Activated CD8-positive, alpha-beta memory T cell treated with anti-CD3 and anti-CD28 coated beads, Interleukin-2, amount 50 U/mL, for 1 hour (primary cell): ENCODE data around the gene HTR2B.
"Not testable (repeated sequence)": the region's sequence is repeated elsewhere in the genome, so short reads cannot be mapped to it uniquely, and the experiment has no call there.

ENCODE experiments used
- DNase-seq: peaks from one replicate; pipeline ENCODE4 v3.0.0-alpha.2; 2020; ENCODE audit errors: extremely low read depth

Gene HTR2B

DNA sequence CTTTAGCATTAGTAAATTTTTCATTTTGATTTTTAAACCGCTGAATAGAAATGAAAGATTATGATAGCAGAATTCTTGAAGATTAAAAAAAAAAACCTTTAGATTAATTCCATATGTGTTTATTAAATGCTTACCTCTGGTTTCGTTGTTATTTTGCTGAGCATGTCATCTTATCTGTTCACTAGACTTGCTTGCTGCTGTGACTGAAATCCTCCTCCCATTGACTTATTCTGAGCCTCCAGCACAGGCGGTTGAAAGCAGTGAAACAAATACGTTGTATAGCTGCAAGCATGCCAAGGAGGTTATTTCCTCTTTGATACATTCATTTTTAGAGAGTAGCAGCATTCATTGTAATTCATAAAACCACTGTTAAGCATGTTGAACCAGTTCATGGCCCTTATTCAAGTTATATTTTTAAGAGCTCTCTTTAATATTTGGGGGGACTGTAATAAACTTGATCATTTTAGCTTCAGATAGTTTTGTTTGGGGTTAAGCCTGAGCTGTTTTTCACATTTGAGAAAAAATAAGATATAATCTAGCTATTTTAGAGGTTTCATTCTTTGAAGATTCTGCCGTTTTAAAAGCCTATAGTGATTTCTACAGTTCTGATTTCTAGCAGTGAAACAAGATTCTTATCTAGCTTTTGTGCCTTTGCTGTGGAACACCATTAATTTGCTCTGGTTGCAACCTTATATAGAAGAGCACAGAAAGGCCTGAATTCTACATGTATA lies at the start of gene HTR2B:
Gene HTR2B (minus strand): TSS at position 205 of the 731 bp plus-strand sequence. CDS start 1,278 bp downstream, outside the sequence.
- no peak for DNase-seq

DNA sequence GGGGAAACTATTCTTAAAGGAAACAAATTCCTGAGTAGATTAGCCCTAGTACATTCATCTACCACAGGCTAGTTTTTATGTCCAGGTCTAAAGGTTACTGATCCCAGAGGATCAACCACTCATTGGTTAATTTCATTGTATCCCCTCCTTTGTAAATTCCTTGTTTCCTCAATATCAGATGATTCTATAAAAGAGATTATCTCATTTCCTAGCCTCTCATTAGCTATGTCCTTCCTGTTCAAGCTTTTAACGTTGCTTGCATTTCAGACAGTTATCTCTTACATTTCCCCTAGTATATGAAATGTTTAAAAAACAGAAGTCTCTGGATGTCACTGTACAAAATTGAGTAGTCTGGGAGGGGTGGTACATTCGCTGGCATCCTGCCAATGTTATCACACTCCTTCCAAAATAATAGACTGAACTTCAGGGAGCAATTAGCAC lies 49.4 kb upstream of the HTR2B start:
- no peak for DNase-seq

DNA sequence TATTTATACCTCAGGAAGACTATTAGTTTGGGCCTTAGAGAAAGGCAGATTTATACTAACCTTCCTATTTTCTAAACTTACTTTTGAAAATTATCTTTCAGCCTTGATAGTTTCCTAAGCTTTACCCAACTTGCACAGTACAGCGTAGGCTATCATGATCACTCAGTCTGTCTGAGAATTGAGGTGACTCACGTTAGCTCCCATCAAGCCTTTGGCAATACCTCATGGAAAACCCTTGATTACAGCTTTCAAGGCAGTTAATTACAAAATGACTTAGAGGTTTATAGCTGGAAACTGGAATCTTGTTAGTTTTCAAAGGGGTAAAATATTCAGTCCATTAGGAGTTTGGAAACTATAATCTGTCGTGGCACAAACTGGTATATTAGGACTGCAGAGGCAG lies 47.2 kb upstream of the HTR2B start:
- DNase-seq: no peak

DNA sequence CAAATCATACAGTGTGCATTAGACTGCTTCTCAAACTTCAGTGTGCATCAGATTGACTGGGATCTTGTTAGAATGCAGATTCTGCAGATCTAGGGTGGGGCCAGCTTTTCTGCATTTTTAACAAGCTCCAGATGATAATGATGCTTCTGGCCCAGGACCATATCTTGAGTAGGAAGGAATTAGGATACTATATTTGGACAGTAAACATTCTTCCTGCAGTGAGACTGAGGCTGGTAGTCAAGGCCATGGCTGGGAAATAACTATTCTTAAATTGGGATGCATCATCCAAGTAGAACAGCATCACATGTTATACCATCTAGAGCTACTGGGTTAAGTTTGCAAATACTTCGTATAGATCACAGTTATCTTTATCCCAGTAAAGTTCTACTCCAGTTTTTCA lies 45.2 kb upstream of the HTR2B start:
- DNase-seq: no peak

DNA sequence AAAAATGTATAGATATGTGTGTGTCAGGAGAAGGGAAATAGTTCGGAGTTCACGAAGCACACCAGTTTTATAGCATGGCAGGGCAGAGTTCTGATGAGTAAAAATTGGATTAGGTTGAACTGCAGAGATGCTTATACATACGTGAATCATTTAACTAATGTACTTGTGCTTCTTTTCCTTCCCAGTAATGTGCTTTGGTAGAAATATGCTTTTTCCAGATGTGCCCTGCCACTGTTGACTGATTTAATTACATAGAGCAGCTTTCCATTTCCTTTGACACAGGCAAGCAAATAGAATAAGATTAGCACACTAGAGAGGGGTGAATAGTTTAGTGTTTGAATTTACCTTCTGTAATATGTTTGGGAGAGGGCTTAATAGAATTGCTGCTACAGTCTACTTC lies 44.6 kb upstream of the HTR2B start:
- DNase-seq: no peak

DNA sequence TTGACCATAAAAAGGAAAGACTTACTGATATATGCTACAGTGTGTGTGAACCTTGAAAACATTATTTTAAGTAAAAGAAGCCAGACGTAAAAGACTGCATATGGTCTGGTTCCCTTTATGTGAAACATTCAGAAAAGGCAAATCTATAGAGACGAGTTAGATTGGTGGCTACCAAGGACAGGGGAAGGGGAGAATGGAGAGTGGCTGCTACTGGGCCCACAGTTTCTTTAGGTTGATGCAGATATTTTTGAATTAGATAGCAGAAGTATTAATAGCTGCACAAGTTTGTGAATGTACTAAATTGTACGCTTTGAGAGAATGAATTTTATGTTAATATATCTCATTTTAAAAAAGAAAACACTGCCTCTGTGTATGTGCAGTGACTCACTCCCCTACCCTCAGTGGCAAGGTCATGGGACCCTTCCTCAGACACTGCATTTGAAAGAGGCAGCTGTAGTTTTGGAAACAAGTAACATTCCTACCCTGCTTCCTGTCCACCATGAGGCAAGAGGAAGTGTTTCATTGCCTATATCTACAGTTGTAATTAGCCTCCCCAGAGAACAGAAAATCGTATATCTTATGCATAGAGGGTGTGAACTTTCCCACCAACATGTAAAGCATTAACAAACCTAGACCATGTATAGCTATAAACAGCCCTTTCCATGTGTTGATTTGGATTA lies 43.8 kb upstream of the HTR2B start:
- DNase-seq: no peak

DNA sequence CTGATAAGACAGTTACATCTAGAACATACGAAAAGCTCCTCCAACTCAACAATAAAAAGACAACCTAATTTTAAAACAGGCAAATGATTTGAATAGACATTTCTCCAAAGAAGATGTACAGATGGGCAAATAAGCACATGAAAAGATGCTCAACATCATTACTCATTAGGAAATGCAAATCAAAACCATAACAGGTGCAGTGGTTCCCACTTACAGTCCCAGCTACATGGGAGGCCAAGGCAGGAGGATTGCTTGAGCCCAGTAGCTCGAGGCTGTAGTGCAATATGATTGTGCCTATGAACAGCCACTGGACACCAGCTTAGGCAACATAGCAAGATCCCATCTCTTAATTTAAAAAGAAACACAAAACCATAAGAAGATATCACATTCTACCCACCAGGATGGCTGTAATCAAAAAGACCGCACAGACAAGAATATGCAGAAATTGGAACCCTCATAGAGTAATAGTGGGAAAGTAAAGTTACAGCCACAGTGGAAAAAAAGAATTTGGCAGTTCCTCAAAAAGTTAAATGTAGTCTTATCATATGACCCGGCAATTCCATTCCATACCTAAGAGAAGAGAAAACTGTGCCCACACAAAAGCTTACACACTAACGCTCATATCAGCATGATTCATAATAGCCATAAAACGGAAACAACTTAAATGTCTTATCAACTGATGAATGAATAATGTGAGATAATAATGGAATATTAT lies 43.1 kb upstream of the HTR2B start:
- DNase-seq: no peak

DNA sequence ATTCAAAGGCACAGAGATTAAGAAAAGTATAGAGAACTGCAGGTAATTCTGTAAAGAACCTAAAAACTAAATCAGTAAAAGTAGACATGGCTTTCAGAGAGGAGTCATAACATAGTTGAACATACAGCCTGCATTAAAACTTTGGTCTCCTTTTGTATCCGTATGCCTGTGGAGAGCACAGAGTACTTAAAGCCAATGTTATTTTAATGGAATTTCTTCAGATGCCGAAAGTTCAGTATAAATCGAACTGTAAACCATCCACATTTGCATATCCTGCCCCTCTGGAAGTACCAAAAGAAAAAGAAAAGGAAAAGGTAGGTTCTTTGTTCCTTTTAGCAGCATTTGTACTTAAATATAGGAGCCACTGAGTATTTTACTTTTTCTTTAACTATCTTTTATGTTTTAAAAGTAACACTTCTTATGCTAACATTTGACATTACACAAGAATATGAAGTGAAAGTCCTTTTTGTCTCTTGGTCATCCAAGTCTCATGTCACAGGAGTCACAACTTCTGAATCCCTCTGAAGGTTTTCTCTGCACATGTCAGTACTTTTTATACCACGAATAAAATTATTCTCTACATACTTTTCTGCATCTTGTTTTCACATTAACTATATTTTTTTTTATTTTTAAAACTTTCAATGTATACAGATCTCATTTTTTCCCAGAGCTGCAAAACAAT lies 38.7 kb upstream of the HTR2B start:
- no peak for DNase-seq

DNA sequence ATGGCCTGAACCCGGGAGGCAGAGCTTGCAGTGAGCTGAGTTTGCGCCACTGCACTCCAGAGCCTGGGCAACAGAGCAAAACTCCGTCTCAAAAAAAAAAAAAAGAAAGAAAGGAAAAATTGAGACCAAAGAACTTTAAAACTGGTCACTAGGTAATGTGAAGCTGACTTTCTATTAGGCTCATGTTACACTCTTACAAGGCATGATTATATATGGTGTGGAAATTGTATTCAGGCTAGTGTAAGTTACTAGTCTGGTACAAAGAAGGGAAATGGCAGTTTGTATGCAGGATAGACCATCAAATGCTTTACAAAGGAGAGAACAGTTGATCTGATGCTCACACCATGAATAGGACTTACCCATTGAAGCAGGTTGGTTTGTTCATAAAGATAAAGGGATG lies 38.2 kb upstream of the HTR2B start:
- no peak for DNase-seq

DNA sequence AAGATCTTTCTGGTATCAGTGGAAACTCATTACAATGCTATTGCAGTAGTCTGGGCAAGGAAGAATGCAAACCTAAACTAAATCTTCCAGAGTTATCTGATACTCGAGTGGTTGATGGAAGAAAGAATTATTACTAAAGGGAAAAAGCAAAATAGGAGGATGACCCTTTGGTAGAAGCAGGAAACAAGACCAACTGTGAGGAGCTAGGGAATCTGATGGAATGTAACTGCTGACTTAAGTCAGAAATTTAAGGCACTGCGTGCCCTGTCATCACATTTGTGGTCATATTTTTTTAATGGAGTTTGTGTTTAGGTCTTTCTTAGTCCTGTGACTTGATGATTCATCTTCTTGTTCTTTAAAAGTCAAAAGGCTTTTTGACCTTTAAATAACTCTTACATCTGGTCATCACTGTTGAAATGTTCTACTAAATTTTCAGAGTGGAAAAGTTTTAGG lies 37.1 kb upstream of the HTR2B start:
- DNase-seq: no peak

DNA sequence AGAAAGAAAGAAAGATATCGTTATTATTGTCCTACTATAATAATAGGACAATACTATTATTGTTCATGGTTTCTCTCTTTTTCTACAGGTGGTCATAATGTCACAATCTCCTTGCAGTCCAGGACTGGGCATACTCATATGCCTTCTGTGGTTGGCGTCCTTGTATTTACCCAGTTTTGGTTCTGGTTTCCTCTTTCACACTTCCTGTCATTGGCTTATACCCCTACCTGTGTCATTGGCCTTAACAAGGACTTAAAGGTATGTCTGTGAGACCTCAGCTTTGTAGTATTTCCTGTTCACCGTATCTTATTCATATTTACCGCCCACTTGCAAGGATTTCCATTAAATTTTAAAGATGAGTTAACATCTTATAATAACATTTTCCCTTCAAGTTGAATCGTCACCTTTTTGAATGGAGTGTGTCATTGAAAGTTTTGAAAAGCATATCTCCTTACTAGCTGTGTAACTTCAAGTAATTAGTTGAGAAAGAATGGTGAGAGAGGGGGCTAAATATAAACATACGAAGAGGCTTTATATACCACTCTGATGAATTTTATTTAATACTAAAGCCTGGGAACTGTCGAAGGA lies 36.5 kb upstream of the HTR2B start:
- DNase-seq: no peak

DNA sequence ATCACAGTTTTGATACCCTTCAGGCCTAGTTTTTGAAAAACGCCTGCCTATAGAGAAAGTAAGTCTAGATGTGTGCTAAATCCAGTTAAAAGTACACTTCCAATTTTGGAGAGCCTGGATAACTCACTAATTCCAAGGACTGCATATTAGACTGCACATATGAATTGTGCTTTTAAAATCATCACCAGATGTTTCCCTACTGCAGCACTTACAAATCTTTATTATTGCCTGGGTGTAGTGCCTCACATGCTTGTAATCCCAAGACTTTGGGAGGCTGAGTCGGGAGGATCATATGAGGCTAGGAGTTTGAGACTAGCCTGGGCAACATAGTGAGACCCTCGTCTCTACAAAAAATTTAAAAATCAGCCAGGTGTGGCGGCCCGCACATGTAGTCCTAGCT lies 35.9 kb upstream of the HTR2B start:
- no peak for DNase-seq

DNA sequence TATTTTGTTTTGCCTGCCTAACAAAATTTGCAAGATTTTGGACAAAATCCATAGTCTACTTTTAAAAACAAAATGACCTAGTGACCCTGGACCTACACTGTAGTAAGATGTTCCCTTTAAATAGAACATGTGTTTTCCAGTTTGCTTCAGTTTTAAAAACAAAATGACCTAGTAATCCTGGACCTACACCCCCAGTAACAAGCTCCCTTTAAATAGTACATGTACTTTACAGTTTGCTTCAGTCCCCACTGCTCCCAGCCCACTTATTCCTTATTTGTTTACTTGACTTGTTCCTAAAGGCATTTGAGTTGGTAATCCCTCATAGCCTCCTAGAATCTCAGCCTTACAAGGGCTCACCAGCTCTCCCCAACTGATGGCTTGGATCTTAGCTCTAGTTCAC lies 34.5 kb upstream of the HTR2B start:
- no peak for DNase-seq

DNA sequence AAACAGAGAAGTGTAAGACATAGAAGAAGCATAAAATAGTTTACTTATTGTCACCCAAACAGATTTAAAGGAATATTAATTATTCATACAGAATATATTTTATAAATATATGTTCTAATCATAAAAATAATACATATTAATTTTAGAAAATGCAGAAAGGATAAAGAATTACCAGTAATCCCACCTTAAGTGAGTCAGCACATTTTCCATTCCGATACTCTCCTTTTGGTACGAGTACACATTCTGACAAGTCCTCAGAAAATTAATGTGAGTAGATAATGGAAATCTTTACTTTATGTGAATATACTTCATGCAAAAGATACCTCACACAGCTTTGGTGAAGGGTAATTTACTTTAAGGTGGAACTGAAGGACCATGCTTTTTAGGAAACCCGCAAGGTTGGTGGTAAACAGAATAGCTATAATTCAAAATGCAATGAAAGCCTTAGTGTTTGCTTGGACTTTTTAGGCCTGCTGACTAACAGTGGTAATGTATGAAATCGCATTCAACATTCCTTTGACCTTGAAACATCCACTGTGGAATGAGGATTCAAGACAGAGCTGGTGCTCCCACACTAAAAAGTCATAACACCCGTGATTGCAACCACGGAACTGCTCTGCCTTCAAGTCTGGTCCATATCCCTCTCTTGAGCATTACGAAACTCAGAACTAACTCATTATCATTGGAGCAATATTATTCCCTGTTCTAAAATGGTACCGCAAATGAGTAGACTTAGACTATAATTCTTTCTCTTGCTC lies 28.1 kb upstream of the HTR2B start:
- DNase-seq: no peak

DNA sequence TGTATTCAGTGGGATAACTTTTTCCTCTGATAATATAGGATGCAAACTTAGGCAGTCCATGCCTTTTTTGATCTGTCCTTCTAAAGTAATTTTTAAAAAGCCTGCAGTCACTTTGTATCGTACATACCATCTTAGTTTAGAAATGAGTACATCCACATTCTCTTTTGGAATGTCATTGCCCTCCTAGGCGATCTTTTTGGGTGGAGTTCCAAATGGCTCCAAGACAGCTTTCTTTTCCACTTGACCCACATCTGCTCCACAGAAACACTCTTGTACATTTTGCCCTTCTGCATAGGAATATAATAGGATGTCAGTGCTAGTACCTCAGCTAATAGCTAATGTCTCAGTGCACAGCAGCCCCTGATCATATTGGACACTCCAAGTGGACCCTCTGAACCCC lies 21.8 kb upstream of the HTR2B start:
- no peak for DNase-seq

DNA sequence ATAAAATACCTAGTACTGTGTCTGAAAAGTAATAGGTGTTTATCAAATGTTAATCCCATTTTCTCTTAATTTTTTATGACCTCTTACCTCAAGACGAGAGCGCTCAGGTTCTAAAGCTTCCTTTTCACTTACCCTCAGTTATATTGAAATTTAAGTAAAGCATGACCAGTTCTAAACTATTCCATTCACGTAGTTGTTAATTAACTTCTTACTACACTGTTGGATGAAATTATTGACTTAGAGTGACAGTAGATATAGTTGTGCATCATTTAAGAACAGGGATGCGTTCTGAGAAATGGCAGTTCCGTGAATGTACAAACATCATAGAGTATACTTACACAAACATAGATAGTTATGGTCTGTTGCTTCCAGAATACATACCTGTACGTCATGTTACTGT lies 20.1 kb upstream of the HTR2B start:
- DNase-seq: no peak

DNA sequence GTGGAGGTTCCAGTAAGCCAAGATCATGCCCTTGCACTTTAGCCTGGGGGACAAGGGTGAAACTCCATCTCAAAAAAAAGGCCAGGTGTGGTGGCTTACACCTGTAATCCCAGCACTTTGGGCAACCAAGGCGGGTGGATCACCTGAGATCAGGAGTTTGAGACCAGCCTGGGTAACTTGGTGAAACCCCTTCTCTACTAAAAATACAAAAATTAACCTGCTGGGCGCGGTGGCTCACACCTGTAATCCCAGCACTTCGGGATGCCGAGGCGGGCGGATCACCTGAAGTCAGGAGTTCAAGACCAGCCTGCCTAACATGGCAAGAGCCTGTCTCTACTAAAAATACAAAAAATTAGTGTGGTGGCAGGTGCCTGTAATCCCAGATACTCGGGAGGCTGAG lies 16.0 kb upstream of the HTR2B start:
- DNase-seq: not testable (repeated sequence)

DNA sequence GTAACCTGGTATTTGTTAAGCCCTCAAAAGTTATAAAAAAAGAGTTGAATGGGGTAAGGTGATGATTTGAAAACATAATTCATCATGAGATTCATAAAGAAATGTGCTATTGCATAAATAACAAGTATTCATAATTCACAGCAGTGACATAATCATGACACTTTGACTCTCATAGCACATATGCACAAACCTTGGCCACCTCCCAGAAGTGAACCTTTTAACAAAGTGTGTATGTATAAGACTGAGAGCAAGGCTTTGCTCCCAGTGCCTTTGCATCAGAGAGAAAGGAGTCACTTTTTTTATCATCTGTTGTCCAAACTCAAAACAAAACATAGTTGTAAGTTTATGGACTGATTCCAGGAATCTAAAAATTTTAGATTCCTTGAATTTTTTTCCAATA lies 15.0 kb upstream of the HTR2B start:
- DNase-seq: no peak

DNA sequence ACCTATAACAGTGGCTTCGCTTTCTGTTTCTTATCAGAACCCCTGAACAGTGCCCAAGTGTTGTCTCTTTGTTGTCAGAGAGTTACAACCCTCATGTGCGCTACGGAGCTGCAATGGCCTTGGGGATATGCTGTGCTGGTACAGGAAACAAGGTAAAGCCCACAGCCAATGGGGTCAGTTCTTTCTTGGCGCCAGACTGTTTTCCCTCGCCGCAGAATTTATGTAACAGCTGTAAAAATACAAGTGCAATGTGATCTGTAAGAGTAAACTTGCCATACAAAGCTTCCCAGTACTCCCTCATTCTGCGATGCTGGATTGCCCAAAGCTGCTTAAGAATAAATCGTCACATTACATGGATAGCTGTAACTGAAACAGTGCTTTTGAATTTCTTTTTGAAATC lies 13.9 kb upstream of the HTR2B start:
- no peak for DNase-seq

DNA sequence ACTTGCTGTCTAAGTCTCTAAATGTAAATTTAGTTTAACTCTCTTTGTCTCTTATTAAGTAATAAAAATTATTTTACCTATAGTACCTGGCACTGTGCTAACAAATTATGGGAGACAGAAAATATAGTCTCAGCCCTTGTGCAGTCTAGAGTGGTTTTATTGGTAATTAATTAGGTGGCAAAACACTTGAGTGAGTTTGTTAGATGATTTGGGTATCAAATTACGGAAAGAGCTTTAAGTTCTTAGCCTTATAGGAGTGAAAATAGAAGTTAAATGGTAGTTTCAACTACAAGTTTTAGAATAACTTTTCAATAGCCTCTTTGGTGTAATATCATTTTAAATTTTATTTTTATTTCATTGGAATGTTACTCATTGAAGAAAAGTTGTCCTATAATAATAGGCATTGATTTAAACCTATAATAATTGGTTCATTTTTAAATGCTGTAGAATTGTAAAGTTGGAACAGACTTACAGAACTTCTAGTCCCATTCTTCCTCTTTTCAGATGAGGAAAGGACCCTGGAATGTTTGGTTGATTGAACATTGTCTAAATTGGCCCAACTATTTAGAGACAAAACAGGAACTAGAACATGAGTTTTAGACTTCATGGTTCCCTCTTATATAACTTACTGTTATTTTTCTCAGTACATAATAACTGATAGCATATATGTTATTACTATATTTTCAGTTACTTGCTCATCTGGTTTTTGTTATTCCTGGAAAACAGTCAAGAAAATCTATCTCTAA lies 10.2 kb upstream of the HTR2B start:
- no peak for DNase-seq
